GM19193 (cell line): ENCODE measurements around the gene RHOV.

Experiments used
- POLR2A ChIP-seq: IDR thresholded peaks from 4 replicates; pipeline ENCODE4 v1.6.1; 2011; ENCODE audit not compliant: insufficient read depth, insufficient read length; ENCODE audit errors: extremely low read depth

Gene RHOV

GRCh38 chr15:40909662-40910630, 35.9 kb upstream of the RHOV start:
- TF ChIP-seq POLR2A = no peak

GRCh38 chr15:40908095-40908494, 34.1 kb upstream of the RHOV start:
- no peak for TF ChIP-seq POLR2A

GRCh38 chr15:40906991-40907802, 33.2 kb upstream of the RHOV start:
- peak; percentile 29 for TF ChIP-seq POLR2A

DNA sequence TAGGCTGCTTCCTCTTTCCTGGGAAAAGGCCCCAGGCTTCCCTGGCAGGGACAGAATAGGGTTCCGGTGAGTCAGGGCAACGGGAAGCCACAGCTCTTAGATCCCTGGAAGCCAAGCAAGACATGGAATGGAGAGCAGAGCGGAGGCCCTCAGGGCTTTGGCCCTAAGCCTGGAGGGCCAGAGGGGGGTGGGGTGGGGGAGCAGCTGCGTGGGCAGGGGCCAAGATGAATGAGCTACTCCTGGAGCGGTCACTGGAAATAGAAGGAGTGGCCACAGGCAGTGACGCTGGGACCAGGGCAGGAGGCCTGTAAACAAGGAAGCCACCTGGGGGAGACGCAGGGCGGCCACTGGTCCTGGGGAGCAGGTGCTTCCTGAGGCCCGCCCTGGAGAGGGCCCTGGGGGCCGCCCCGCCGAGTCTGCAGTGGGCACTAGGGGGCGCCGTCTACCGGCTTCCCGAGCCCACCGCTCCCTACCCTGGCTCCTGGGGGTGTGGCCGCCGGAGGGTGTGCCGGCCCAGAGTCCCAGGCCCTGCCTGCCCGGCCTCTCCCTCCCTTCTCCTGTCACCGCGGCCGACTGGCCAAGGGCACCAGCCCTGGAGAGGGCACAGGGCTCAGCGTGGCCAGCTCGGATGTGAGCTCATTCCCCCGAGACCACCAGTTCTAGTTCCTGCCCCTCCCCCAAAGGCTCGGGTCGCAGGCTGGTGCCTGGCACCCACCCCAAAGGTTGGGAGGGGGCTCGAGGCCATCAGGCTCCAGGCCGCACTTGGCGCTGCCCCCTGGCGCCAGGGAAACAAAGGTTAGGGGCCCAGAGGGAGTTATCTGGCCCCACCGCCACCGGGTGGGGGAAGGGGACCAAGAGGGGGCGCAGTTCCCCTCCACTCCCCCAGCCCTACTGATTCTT, 32.3 kb upstream of the RHOV start:
- peak; percentile 42 for TF ChIP-seq POLR2A

DNA sequence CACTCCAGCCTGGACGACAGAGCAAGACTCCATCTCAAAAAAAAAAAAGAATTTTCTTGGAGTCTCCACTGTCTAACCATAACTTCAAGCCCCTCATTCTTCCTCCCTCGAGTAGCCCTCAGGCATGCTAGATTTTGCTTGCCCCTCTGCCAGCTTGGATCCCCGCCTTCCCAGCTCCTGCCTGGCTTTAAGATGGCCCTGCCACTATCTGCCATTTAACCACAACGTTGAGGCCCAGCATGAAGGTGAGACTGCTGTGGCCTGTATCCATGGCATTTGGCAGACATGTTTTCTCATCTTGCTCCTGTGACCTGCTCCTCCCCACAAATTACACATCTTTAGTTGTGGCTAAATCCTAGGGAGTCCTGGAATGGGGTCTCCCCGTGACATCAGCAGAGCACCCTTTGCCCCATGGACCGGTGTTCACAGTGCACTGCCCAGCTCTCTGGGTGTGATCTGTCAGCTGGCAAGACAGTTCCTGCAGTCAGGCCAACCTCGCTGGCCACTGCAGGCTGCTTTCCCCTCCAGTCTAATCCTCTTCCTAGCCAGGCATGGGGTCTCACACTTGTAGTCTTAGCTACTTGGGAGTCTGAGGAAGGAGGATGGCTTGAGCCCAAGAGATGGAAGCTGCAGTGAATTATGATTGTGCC, 30.6 kb upstream of the RHOV start:
- no peak for TF ChIP-seq POLR2A

- TF ChIP-seq POLR2A = no peak
Measured at GRCh38 chr15:40902605-40903561, 28.8 kb upstream of the RHOV start.

- TF ChIP-seq POLR2A = no peak
Measured at GRCh38 chr15:40901053-40901443, 27.0 kb upstream of the RHOV start.

DNA sequence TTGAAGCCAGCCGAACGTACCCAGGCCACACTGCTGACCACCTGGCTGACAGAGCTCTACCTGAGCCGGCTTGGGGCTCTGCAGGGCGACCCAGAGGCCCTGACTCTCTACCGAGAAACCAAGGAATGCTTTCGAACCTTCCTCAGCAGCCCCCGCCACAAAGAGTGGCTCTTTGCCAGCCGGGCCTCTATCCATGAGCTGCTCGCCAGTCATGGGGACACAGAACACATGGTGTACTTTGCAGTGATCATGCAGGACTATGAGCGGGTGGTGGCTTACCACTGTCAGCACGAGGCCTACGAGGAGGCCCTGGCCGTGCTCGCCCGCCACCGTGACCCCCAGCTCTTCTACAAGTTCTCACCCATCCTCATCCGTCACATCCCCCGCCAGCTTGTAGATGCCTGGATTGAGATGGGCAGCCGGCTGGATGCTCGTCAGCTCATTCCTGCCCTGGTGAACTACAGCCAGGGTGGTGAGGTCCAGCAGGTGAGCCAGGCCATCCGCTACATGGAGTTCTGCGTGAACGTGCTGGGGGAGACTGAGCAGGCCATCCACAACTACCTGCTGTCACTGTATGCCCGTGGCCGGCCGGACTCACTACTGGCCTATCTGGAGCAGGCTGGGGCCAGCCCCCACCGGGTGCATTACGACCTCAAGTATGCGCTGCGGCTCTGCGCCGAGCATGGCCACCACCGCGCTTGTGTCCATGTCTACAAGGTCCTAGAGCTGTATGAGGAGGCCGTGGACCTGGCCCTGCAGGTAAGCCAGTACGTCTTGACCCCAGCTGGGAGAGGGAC, 26.4 kb upstream of the RHOV start:
- TF ChIP-seq POLR2A = no peak

DNA sequence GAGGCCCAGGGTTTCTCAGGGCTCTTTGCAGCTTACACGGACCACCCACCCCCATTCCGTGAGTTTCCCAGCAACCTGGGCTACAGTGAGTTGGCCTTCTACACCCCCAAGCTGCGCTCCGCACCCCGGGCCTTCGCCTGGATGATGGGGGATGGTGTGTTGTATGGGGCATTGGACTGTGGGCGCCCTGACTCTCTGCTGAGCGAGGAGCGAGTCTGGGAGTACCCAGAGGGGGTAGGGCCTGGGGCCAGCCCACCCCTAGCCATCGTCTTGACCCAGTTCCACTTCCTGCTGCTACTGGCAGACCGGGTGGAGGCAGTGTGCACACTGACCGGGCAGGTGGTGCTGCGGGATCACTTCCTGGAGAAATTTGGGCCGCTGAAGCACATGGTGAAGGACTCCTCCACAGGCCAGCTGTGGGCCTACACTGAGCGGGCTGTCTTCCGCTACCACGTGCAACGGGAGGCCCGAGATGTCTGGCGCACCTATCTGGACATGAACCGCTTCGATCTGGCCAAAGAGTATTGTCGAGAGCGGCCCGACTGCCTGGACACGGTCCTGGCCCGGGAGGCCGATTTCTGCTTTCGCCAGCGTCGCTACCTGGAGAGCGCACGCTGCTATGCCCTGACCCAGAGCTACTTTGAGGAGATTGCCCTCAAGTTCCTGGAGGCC, 25.6 kb upstream of the RHOV start:
- no peak for TF ChIP-seq POLR2A

DNA sequence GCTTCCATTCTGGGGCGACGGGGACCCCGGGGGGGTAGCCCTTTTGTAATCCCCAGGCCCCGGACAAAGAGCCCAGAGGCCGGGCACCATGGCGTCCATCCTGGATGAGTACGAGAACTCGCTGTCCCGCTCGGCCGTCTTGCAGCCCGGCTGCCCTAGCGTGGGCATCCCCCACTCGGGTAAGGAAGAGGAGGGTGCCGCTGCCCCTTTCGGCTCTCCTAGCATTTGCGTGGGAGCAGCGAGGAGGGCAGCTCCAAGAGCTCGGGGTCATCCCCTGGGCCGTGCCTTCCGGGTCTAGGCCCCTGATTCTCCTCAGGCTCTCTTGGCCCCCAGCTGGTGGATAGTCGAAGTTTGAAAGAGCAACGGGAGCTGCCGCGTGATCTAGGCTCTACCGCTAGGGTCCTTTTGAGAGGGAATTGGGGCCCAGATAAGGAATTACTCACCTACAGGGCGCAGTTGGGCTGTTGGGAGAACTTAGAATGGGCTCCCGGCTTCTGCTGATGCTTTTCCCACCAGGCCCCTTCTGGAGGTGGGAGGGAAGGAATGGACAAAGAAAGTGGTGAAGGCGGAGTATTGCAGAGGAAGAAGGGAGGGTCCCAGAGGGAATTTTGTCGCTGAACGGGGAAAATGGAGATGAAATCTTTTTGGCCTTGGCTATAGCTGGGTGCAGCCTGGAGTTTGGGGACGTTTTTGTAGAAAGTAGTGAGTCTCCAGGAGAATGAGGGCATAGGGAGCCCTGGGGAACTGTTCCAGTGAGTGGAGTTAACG, 20.8 kb upstream of the RHOV start:
- TF ChIP-seq POLR2A = peak; percentile 17
